ENCODE results near the gene NOTCH3.

Gene NOTCH3

DNA sequence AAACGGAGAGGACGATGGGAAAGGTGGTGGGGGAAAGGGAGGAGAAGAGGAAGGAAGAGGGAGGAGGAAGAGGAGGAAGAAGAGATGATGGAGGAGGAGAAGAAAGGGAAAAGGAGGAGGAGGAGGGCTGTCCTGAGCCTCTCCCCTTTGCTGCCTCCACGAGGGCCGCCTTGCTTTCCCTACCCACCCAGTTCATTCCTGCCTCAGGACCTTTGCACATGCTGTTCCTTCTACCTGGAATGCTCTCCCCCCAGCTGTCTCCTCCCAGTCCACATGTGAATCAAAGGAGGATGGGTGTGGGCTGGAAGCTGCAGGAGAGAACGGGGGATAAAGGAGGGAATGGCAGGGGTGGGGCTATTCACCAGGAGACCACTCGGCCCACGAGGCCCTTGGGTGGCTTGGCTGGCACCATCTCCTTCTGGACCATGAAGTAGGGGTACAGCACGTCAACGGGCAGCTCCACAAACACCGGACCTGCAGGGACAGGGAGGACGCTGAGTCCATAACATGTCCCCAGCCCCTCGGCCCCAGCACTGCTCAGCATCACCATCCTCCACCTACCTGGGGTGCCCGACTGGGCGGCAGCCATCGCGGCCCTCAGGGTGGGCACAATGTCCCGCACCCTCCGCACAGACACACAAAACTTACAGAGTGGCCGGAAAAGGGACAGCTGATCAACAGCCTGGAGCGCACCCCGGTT lies 78.3 kb downstream of the NOTCH3 start:
- no peak for DNase-seq

GRCh38 chr19:15120135-15121026 lies 80.4 kb downstream of the NOTCH3 start:
- DNase-seq = no peak

DNA sequence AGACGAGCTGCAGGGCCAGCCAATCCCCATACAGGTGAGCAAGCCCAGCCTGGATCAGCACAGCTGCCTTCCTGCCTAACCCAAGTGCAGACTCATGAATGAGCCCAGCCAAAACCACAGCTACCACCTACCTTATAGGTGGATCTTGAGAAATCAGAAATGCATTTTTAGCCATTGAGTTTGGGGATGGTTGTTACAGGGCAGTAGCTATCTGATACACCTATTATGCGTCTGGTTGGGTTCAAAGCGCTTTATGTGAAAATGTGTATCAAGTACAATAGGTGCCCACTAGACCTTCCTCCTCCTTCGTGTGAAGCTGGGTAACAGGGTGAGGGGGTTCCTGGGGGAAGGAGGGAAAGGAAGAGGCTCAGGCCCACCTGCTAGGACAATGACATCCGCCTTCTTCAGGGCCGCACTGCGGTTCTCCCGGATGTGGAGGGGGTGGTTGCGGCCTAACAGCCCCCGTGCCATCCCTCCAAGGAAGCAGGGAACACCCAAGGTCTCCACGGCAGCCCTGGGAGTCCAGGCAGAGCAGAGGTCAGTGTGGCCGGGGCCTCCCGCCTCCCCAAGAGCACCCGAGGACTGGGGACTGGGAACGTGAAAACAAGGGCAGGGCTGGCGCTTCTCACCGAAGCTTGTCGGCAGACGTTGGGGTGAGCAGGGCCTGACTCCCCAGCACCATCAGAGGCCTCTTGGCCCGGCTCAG lies 81.9 kb downstream of the NOTCH3 start:
- no peak for DNase-seq

- no peak for DNase-seq
These were observed 82.5 kb downstream of the NOTCH3 start for GRCh38 chr19:15118248-15118647.

- DNase-seq = no peak
These were observed 83.9 kb downstream of the NOTCH3 start for GRCh38 chr19:15116856-15117255.

GRCh38 chr19:15115762-15116615 lies 84.8 kb downstream of the NOTCH3 start:
- DNase-seq = no peak

DNA sequence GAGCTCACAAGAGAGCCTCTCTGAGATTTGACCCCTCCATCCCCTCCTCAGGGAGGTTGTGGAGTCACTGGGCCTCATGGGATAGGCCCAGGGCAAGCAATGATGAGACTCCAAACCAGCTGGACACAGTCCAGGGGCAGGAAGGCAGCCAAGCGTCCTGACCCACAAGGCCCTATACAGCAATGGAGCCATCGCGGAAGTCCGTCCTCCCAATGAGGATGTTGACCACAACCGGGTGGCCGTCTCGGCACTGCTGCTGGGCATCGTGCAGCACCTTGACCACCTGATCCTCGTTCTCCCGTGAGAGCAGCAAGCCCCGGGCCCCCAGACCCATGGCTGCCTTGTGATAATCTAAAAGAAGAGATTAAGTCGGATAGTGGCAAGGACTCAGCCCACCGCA lies 85.7 kb downstream of the NOTCH3 start:
- no peak for DNase-seq

- DNase-seq = no peak
These were observed 86.6 kb downstream of the NOTCH3 start for GRCh38 chr19:15114153-15114540.

DNA sequence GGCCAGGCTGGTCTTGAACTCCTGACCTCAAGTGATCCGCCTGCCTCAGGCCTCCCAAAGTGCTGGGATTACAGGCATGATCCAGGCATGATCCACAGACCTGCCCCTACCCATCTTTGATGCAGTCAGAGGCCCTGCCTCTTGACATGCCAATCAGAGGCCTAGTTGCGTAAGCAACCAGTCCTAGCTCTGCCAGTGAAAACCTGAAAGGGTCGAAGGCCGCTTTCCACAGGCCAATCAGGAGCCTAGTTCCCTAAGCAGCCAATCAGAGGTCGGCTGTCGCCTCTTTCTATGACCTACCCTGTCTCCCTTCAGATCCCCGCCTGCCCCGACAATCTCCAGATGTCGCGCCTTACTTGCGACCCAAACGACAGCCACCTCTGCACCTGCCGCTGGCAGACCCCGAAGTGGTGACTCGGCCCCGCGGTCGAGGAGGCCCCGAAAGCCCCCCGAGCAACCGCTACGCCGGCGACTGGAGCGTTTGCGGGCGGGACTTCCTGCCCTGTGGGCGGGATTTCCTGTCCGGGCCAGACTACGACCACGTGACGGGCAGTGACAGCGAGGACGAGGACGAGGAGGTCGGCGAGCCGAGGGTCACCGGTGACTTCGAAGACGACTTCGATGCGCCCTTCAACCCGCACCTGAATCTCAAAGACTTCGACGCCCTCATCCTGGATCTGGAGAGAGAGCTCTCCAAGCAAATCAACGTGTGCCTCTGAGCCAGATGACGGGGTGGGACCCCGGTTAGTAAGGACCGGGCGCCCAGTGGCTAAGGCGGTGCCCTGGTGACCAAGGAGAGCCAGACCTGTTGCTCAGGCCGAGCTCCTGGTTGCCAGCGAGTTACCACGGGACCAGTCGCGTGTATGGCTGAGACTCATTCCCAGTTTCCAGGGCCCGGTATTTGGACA lies 87.3 kb downstream of the NOTCH3 start:
- DNase-seq = no peak

DNA sequence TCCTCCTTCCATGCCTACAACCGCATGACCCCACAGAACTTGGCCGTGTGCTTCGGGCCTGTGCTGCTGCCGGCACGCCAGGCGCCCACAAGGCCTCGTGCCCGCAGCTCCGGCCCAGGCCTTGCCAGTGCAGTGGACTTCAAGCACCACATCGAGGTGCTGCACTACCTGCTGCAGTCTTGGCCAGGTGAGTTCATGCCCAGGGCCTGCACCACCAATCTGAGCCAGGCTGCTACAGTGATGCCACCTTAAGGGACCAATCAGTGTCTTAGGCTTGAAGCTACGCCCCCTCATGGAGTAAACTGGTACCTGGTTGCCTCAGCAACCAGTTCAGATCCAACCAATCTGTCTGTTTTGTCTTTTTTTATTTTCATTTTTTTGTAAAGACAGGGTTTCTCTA lies 88.4 kb downstream of the NOTCH3 start:
- DNase-seq = no peak

DNA sequence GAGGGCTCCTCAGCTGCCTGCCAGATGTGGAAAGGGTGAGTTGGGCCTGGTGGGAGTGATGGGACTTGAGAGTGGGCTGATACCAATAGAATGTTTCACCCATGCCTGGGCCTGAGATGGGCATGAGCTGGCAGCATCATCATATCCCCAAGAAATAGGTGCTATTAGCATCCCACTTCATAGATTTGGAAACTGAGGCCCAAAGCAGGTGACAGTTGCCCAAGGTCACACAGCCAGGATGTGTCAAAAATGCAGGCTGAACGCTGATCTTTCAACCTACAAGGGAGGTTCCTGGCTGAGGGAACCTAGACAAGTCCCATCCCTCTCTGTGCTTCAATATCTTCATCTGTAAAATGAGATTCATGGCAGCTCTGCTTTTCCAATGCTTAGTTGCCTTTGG lies 89.0 kb downstream of the NOTCH3 start:
- DNase-seq = no peak

- DNase-seq = no peak
These were observed 90.4 kb downstream of the NOTCH3 start for GRCh38 chr19:15110418-15110815.

DNA sequence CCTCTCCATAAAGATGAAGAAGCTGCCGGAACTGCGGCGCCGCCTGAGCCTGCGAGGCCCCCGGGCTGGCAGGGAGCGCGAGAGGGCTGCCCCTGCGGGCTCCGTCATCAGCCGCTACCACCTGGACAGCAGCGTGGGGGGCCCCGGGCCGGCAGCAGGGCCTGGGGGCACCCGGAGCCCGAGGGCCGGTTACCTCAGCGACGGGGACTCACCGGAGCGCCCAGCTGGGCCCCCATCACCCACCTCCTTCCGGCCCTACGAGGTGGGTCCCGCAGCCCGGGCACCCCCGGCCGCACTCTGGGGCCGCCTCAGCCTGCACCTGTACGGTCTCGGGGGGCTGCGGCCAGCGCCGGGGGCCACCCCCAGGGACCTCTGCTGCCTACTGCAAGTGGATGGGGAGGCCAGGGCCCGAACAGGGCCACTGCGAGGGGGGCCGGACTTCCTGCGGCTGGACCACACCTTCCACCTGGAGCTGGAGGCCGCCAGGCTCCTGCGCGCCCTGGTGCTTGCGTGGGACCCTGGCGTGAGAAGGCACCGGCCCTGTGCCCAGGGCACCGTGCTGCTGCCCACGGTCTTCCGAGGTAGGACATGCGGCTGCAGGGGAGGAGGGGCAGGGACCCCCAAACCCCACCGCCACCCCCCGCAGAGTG lies 90.9 kb downstream of the NOTCH3 start:
- DNase-seq = no peak

Measured in KG1 (cell line).